ENCODE results near the gene PPP1R37.

DNA sequence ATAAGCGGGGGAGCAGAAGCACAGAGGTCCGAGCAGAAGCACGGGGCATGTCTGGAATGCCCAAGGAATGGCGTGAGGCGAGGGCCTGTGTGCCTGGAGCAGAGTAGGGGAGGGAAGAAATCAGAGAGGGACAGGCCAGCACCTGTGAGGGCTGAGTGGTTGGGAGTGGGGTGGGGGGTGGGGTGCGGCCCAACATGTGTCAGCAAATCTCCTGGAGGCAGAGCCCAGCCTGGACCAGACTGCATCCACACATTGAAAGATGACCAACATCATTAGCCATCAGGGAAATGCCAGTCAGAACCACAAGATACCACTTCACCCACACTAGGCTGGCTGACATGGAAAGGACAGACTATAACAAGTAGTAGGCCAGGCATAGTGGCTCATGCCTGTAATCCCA is 42.9 kb upstream of the PPP1R37 start:
- TF ChIP-seq POLR2A (IDR thresholded peaks at IDR 0.05) = no peak
- TF ChIP-seq, protein P1, sequence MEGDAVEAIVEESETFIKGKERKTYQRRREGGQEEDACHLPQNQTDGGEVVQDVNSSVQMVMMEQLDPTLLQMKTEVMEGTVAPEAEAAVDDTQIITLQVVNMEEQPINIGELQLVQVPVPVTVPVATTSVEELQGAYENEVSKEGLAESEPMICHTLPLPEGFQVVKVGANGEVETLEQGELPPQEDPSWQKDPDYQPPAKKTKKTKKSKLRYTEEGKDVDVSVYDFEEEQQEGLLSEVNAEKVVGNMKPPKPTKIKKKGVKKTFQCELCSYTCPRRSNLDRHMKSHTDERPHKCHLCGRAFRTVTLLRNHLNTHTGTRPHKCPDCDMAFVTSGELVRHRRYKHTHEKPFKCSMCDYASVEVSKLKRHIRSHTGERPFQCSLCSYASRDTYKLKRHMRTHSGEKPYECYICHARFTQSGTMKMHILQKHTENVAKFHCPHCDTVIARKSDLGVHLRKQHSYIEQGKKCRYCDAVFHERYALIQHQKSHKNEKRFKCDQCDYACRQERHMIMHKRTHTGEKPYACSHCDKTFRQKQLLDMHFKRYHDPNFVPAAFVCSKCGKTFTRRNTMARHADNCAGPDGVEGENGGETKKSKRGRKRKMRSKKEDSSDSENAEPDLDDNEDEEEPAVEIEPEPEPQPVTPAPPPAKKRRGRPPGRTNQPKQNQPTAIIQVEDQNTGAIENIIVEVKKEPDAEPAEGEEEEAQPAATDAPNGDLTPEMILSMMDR (IDR thresholded peaks at IDR 0.05) = no peak
